Keratinocyte (primary cell): ENCODE results near the gene CDRT15L2.
"Not testable (repeated sequence)": the region's sequence is repeated elsewhere in the genome, so short reads cannot be mapped to it uniquely, and the experiment has no call there.

Experiments used
- CTCF ChIP-seq, 3 experiments: IDR thresholded peaks in 1 of 3; conservative IDR thresholded peaks in 1 of 3; optimal IDR thresholded peaks in 1 of 3; 2 replicates in 2 of 3; 3 replicates in 1 of 3; pipeline versions ENCODE3 to v1.5.1; 2011; ENCODE audit warnings: low read length in 3 of 3, mild to moderate bottlenecking in 3 of 3, moderate library complexity in 2 of 3, control low read depth in 1 of 3, inconsistent platforms in 1 of 3; ENCODE audit not compliant: insufficient read depth in 2 of 3; ENCODE audit errors: extremely low read depth in 1 of 3
- EZH2 ChIP-seq: IDR thresholded peaks from one replicate; pipeline ENCODE4 v1.6.1; 2012; ENCODE audit warnings: inconsistent platforms, mild to moderate bottlenecking, low read length, moderate library complexity

DNA sequence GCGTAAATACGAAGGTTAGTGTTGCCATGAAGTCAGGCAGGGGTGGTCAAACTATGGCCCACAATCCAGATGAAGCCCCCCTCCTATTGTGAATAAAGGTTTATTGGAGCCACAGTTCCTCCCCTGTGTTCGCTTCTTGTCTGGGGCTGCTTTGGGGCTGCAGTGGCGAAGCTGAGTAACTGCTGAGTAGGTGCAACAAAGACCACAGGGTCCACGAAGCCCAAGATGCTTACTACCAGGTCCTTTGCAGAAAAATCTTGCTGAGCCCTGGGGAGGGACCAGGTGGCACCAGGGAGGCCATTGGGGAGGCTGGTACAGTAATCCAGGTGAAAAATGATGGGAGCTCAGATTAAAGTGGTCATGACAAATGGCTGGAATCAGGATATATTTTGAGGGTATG lies 21.4 kb upstream of the CDRT15L2 start:
- TF ChIP-seq CTCF (optimal IDR thresholded peaks at IDR 0.05 in 1 of 3, IDR thresholded peaks at IDR 0.05 in 1 of 3, conservative IDR thresholded peaks at IDR 0.05 in 1 of 3; ENCODE audit: extremely low read depth in 1 of 3, insufficient read depth in 2 of 3, low read length in 3 of 3); EZH2: not testable (repeated sequence)
